ENCODE data around the gene MYO18A. TPM values are rescaled to one million over a fixed set of nuclear protein-coding genes. Genes with fewer than 3 reads are reported as not detected.
A peak's percentile ranks its signal among the peaks of the same experiment; 100 is the strongest.

Gene MYO18A
- total and polyA plus RNA-seq, 10 of the 15 experiments (the other 5 are each of a cell fraction or from before 2014, with no cell fraction given), result 2.9 to 66.0 (median 24.5) TPM

GRCh38 chr17:29149431-29150064 lies 30.6 kb downstream of the MYO18A start:
- no peak for DNase-seq (ENCODE audit: low read depth, low spot score)
- H3K4me1 ChIP-seq (ENCODE audit: control insufficient read depth, insufficient read depth, low read length), result peaks cover 31% of the 10 kb centered on the region
- H3K27ac ChIP-seq (ENCODE audit: control insufficient read depth, insufficient read depth), result peak overlapping the region; percentile 73
- intact Hi-C loops (cut with micrococcal nuclease; ENCODE audit: unreplicated experiment) (loop anchor here (1.0 to 10.0 kb wide), 4 partner anchors 31 to 215 kb away; partner anchors contain the start of gene MYO18A), in situ Hi-C loops (cut with MboI) (no loop called here)
- under 1% methylated on average over 8 of the region's 8 CpGs for WGBS (ENCODE audit: insufficient coverage, insufficient replicate concordance, low lambda C conversion rate, missing lambda C conversion rate)
- BruUV-seq (replicated peaks), result no TSS peak
- peak overlapping the region; percentile 96 for H3K4me2 ChIP-seq (ENCODE audit: control insufficient read depth, insufficient read depth)
- CTCF ChIA-PET, result interaction anchor here (0.7 to 14.6 kb wide), 36 partner anchors 10 to 467 kb away, joined by 3 to 371 read pairs (median 4); partner anchors contain the start of genes MYO18A and NUFIP2
- no peak for FAIRE-seq
- H3K9ac ChIP-seq (ENCODE audit: control insufficient read depth, insufficient read depth, low read length), result peak overlapping the region; percentile 74
- H3K79me2 ChIP-seq (ENCODE audit: control insufficient read depth, insufficient read depth, low read length), result peaks cover 2% of the 10 kb centered on the region; the same call in 1 of the 2 replicates
- no peaks in the 10 kb centered on the region for H4K20me1 ChIP-seq (ENCODE audit: control insufficient read depth, insufficient read depth)
- peak overlapping the region; percentile 59 for H3K4me3 ChIP-seq
- no peaks in the 10 kb centered on the region; a peak in 1 of 4 replicates for H3K36me3 ChIP-seq (ENCODE audit: control insufficient read depth in 2 of 2, insufficient read depth in 2 of 2, low read length in 1 of 2)
- peak; percentile 66 for ATAC-seq
- POLR2A ChIA-PET, result interaction anchor here (0.5 to 4.7 kb wide), 18 partner anchors 10 to 422 kb away, joined by 3 to 54 read pairs (median 4); partner anchors contain the start of genes MYO18A and NUFIP2
- RAD21 ChIA-PET (ENCODE audit: unreplicated experiment), result interaction anchor here (1.0 to 8.6 kb wide), 20 partner anchors 10 to 418 kb away, joined by 3 to 207 read pairs (median 10); partner anchors contain the start of genes MYO18A and NUFIP2
- no peaks in the 10 kb centered on the region for H3K9me3 ChIP-seq (replicated peaks; ENCODE audit: control insufficient read depth, insufficient read depth, low read length)
- H3K27me3 ChIP-seq (replicated peaks in 1 of 2; ENCODE audit: control insufficient read depth in 2 of 2, insufficient read depth in 2 of 2, low read length in 1 of 2), result no peaks in the 10 kb centered on the region
- H2AFZ ChIP-seq (ENCODE audit: control insufficient read depth, low read depth, low read length), result peak overlapping the region; percentile 87
- SMC1A ChIA-PET (ENCODE audit: uncharacterized antibody, unreplicated experiment), result interaction anchor here (0.6 to 8.9 kb wide), 21 partner anchors 11 to 467 kb away, joined by 3 to 158 read pairs (median 6); partner anchors contain the start of gene MYO18A
- TF ChIP-seq ZNF687 (IDR thresholded peaks at IDR 0.05), result peak; percentile 82
- peak; percentile 86 for TF ChIP-seq TCF3 (IDR thresholded peaks at IDR 0.05; ENCODE audit: borderline replicate concordance, insufficient read depth, low read depth, low read length)
- TF ChIP-seq PRDM15 (CRISPR knock-in tag; IDR thresholded peaks at IDR 0.05), result no peak
- no peak for TF ChIP-seq SMARCA5 (IDR thresholded peaks at IDR 0.05)
- TF ChIP-seq, protein P1, sequence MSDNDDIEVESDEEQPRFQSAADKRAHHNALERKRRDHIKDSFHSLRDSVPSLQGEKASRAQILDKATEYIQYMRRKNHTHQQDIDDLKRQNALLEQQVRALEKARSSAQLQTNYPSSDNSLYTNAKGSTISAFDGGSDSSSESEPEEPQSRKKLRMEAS (IDR thresholded peaks at IDR 0.05; ENCODE audit: low read depth, low read length), result no peak
- TF ChIP-seq YBX1 (IDR thresholded peaks at IDR 0.05), result no peak
- TF ChIP-seq, protein P2, sequence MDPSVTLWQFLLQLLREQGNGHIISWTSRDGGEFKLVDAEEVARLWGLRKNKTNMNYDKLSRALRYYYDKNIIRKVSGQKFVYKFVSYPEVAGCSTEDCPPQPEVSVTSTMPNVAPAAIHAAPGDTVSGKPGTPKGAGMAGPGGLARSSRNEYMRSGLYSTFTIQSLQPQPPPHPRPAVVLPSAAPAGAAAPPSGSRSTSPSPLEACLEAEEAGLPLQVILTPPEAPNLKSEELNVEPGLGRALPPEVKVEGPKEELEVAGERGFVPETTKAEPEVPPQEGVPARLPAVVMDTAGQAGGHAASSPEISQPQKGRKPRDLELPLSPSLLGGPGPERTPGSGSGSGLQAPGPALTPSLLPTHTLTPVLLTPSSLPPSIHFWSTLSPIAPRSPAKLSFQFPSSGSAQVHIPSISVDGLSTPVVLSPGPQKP (IDR thresholded peaks at IDR 0.05; ENCODE audit: low read depth, low read length), result no peak
- TF ChIP-seq TAF1 (IDR thresholded peaks at IDR 0.05; ENCODE audit: borderline replicate concordance, low read depth, low read length), result no peak
- no peak for TF ChIP-seq MXI1 (IDR thresholded peaks at IDR 0.05; ENCODE audit: low read depth, low read length)
- TF ChIP-seq ESRRA (IDR thresholded peaks at IDR 0.05; ENCODE audit: low read length), result no peak
- no peak for TF ChIP-seq SUPT20H (IDR thresholded peaks at IDR 0.05; ENCODE audit: borderline replicate concordance, control insufficient read depth, low read depth, low read length)
- TF ChIP-seq JUND (IDR thresholded peaks at IDR 0.05; ENCODE audit: low read depth, low read length), result no peak
- TF ChIP-seq ZNF217 (IDR thresholded peaks at IDR 0.05), result no peak
- no peak for TF ChIP-seq FOXM1 (IDR thresholded peaks at IDR 0.05; ENCODE audit: low read depth, low read length)

Data from GM12878 (cell line).